ENCODE measurements around the gene ASB10. TPM values are rescaled to one million over a fixed set of nuclear protein-coding genes. Genes with fewer than 3 reads are reported as not detected.
A peak's percentile ranks its signal among the peaks of the same experiment; 100 is the strongest.

ASB10 gene
- polyA plus RNA-seq, 3 donors, result not detected

- intact Hi-C loops (cut with micrococcal nuclease), result no loop called here
- no peaks in the 10 kb centered on the region for H3K36me3 ChIP-seq (replicated peaks in 1 of 2; ENCODE audit: control insufficient read depth in 1 of 2, insufficient read depth in 2 of 2, low read length in 2 of 2)
- no peak overlapping the region for H3K4me3 Mint-ChIP-seq
Observed at GRCh38 chr7:151201344-151201743, 14.3 kb upstream of the ASB10 start.

DNA sequence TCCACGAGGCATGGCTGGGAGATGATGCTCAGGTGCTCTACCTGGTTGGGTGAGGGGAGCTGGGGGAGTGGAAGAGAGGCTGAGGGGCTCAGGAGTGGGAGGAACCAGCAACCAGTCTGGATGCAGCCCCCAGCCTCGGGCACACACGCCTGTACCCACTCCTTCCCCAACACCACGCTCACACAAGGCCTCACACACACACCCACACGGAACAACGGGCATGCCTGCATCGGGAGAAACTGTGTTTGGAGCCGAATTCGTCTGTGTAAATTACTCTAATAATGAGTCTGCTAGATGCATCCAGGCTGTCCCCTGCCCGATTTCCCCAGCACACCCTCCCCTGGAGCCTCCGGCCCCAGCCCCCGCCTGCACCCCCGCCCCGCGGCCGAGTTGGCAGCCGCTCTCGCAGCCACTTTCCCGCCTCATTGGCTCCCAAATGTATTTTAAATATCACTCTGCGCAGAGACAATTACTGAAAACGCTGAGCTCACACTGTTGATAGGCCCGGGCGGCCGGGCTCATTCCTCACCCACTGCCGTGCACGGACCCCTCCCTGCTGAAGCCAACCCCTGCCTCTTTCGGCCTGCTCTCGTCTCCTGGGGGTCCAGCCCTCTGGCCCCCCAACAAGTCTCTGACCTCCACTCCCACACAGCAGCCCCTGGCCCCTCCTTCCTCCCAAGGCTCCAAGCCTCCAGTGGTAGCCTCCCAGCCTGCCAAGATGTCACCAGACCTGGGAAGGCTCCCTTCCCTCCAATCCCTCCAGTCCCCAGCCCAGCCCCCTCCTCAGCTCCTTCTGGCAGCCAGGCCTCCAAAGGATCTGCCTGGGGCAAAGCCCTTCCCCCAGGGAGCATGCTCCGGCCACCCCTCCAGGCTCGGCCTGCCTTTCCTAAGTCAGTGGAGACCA is 12.1 kb upstream of the ASB10 start:
- H4K20me1 ChIP-seq (ENCODE audit: insufficient read depth, low read length), result no peaks in the 10 kb centered on the region
- H3K36me3 Mint-ChIP-seq, result no peaks in the 10 kb centered on the region
- H3K27ac Mint-ChIP-seq, result peak overlapping the region in 1 of 7 donors; percentile 62
- H3K79me2 ChIP-seq (ENCODE audit: insufficient read depth, low read length), result no peaks in the 10 kb centered on the region
- TF ChIP-seq CTCF (IDR thresholded peaks at IDR 0.05), result no peak
- H3K9me3 Mint-ChIP-seq, result no peaks in the 10 kb centered on the region
- no peaks in the 10 kb centered on the region for H3K4me1 ChIP-seq (ENCODE audit: control insufficient read depth in 1 of 2, insufficient read depth in 2 of 2, low read length in 2 of 2)
- no peak overlapping the region for H2AFZ ChIP-seq (ENCODE audit: insufficient read depth, low read depth, low read length, poor library complexity, severe bottlenecking)
- no peak overlapping the region for H3K9ac ChIP-seq (ENCODE audit: insufficient read depth, low read length, poor library complexity, severe bottlenecking)
- peaks cover 0 to 5% of the 10 kb centered on the region in 2 donors for H3K27me3 ChIP-seq (ENCODE audit: control insufficient read depth in 2 of 2, insufficient read depth in 2 of 2, low read length in 2 of 2)
- H3K27me3 Mint-ChIP-seq (ENCODE audit: low read depth in 3 of 3), result peaks cover 6 to 29% (median 12%) of the 10 kb centered on the region in 3 donors
- DNase-seq, result no peak
- H3K4me1 Mint-ChIP-seq, result no peaks in the 10 kb centered on the region
- H3K4me3 Mint-ChIP-seq, result no peak overlapping the region
- intact Hi-C loops (cut with micrococcal nuclease), result no loop called here
- WGBS (ENCODE audit: insufficient coverage), result 93% methylated on average over 21 of the region's 30 CpGs
- no peak overlapping the region for H3K4me2 ChIP-seq (replicated peaks; ENCODE audit: extremely low read depth, low read length, poor library complexity, severe bottlenecking)
- no peaks in the 10 kb centered on the region for H3K9me3 ChIP-seq (replicated peaks in 1 of 2; ENCODE audit: control insufficient read depth in 1 of 2, insufficient read depth in 1 of 2, low read length in 2 of 2)
- H3K36me3 ChIP-seq (replicated peaks in 1 of 2; ENCODE audit: control insufficient read depth in 1 of 2, insufficient read depth in 2 of 2, low read length in 2 of 2), result no peaks in the 10 kb centered on the region
- no peak overlapping the region for H3K27ac ChIP-seq (ENCODE audit: low read depth in 1 of 2, low read length in 2 of 2)
- no peak overlapping the region for H3K4me3 ChIP-seq (replicated peaks in 1 of 3; ENCODE audit: low read depth in 2 of 3, low read length in 3 of 3)

More at GRCh38 chr7:151201344-151201743, 14.3 kb upstream of the ASB10 start:
- H3K9me3 Mint-ChIP-seq, result peaks cover 0 to 4% (median 0%) of the 10 kb centered on the region in 7 donors
- Histone ChIP-seq H3K79me2 (ENCODE audit: insufficient read depth, low read length) (no peaks in the 10 kb centered on the region), H3K4me3 (replicated peaks in 1 of 3; ENCODE audit: low read depth in 2 of 3, low read length in 3 of 3) (no peak overlapping the region), H3K4me1 (ENCODE audit: control insufficient read depth in 1 of 2, insufficient read depth in 2 of 2, low read length in 2 of 2) (no peaks in the 10 kb centered on the region), H2AFZ (ENCODE audit: insufficient read depth, low read depth, low read length, poor library complexity, severe bottlenecking) (no peak overlapping the region), H4K20me1 (ENCODE audit: insufficient read depth, low read length) (no peaks in the 10 kb centered on the region), H3K27me3 (ENCODE audit: control insufficient read depth in 2 of 2, insufficient read depth in 2 of 2, low read length in 2 of 2) (peaks cover 0 to 5% of the 10 kb centered on the region in 2 donors), H3K9me3 (replicated peaks in 1 of 2; ENCODE audit: control insufficient read depth in 1 of 2, insufficient read depth in 1 of 2, low read length in 2 of 2) (no peaks in the 10 kb centered on the region), H3K27ac (ENCODE audit: low read depth in 1 of 2, low read length in 2 of 2) (no peak overlapping the region), H3K9ac (ENCODE audit: insufficient read depth, low read length, poor library complexity, severe bottlenecking) (no peak overlapping the region), H3K4me2 (replicated peaks; ENCODE audit: extremely low read depth, low read length, poor library complexity, severe bottlenecking) (no peak overlapping the region)
- peaks cover 19 to 37% (median 20%) of the 10 kb centered on the region in 3 donors for H3K27me3 Mint-ChIP-seq (ENCODE audit: low read depth in 3 of 3)
- peak overlapping the region in 1 of 7 donors; percentile 31 for H3K27ac Mint-ChIP-seq
- no peaks in the 10 kb centered on the region for H3K36me3 Mint-ChIP-seq
- H3K4me1 Mint-ChIP-seq, result no peaks in the 10 kb centered on the region
- WGBS (ENCODE audit: insufficient coverage), result 100% methylated on average over 3 of the region's 3 CpGs
- no peak for DNase-seq
- TF ChIP-seq CTCF (IDR thresholded peaks at IDR 0.05), result no peak

All from CD14-positive monocyte (primary cell).